Measurements from ENCODE around the gene KDM4C.

KDM4C gene

DNA sequence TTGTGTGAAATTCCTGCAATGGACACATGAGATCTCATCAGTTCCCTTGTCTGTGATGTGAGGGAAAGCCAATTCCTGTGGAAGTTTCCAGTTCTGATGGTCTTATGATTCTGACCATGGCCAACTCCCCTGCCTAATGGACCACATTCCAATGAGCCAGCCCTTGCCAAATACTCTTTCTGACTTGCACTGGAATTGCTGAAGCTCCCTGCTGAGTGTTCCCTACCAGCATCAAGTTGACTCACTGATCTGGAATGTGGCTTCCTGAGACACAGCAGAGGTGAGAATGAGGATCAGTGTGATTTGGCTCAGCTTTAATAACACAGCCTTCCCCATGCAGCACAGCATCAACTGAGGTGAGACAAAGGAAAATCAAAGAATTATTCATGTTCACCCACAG lies 427.8 kb downstream of the KDM4C start:
- in situ Hi-C loops (cut with HindIII; ENCODE audit: low sequenced_read_pairs): no loop called here

GRCh38 chr9:7186175-7186574 lies 428.4 kb downstream of the KDM4C start:
- in situ Hi-C loops (cut with HindIII; ENCODE audit: low sequenced_read_pairs): no loop called here

GRCh38 chr9:7192266-7192665 lies 434.5 kb downstream of the KDM4C start:
- in situ Hi-C loops (cut with HindIII; ENCODE audit: low sequenced_read_pairs): no loop called here

GRCh38 chr9:7195526-7195925 lies 437.8 kb downstream of the KDM4C start:
- in situ Hi-C loops (cut with HindIII; ENCODE audit: low sequenced_read_pairs): no loop called here

DNA sequence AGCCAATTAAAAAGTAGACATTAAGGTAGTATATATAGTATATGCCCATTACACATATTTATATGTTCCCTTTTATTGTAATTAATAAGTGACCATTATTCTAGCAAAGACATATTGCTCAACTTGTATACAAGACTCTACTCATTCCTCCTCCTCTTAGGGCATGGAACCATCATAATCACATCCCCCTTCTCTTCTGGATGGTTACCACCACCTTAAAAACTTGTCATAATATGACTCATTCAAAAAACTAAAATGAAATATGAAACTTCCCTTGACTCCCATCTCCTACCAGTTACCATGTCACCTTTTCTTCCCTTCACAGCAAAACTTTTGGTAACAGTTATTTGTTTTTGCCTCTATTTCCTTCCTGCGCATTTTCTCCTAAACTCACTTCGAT lies 438.7 kb downstream of the KDM4C start:
- in situ Hi-C loops (cut with HindIII; ENCODE audit: low sequenced_read_pairs): no loop called here

- in situ Hi-C loops (cut with HindIII; ENCODE audit: low sequenced_read_pairs): no loop called here
Measured at GRCh38 chr9:7201196-7201595, 443.4 kb downstream of the KDM4C start.

- in situ Hi-C loops (cut with HindIII; ENCODE audit: low sequenced_read_pairs): no loop called here
Measured at GRCh38 chr9:7205806-7206205, 448.0 kb downstream of the KDM4C start.

- in situ Hi-C loops (cut with HindIII; ENCODE audit: low sequenced_read_pairs): no loop called here
Measured at GRCh38 chr9:7206221-7206758, 448.5 kb downstream of the KDM4C start.

GRCh38 chr9:7209016-7209715 lies 451.4 kb downstream of the KDM4C start:
- in situ Hi-C loops (cut with HindIII; ENCODE audit: low sequenced_read_pairs): no loop called here

DNA sequence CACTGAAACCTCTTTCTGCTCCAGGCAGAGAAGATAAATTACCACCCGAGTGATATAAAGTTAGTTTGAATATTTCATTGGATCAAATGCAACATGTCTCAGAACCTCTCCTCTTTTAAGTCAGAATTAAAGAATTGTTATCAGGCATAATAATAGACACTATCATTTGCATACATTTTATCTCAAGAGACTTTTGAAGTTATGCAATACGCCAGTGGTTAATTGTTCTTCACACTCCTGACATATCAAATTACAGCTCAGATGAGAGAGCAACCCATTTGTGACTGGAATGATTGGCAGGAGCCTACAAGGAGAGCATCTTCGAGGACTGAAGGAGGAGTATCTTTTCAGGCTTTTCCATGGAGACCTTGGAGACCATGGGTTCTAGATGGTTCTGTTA lies 452.2 kb downstream of the KDM4C start:
- in situ Hi-C loops (cut with HindIII; ENCODE audit: low sequenced_read_pairs): no loop called here

- in situ Hi-C loops (cut with HindIII; ENCODE audit: low sequenced_read_pairs): no loop called here
Measured at GRCh38 chr9:7210854-7211637, 453.3 kb downstream of the KDM4C start.

GRCh38 chr9:7211657-7212056 lies 453.9 kb downstream of the KDM4C start:
- in situ Hi-C loops (cut with HindIII; ENCODE audit: low sequenced_read_pairs): no loop called here

DNA sequence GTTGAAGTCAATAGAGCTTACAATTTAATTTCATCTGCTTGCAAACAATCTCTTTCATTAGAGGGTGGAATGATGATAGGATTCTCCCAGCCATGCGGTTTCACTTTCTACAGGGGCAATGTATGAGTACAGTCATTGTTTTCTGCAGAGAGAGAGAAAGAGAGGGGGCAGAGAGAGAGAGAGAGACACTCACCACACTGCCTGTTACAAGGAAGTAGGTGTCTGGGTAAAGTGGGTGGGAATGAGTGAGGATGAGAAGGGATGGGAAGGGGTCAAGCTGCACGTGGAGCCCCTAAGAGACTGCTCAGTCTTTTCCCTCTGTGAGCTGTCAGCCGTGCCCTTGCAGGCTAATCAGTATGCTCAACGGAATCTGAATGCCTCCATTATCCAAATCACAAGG lies 454.3 kb downstream of the KDM4C start:
- in situ Hi-C loops (cut with HindIII; ENCODE audit: low sequenced_read_pairs): no loop called here

DNA sequence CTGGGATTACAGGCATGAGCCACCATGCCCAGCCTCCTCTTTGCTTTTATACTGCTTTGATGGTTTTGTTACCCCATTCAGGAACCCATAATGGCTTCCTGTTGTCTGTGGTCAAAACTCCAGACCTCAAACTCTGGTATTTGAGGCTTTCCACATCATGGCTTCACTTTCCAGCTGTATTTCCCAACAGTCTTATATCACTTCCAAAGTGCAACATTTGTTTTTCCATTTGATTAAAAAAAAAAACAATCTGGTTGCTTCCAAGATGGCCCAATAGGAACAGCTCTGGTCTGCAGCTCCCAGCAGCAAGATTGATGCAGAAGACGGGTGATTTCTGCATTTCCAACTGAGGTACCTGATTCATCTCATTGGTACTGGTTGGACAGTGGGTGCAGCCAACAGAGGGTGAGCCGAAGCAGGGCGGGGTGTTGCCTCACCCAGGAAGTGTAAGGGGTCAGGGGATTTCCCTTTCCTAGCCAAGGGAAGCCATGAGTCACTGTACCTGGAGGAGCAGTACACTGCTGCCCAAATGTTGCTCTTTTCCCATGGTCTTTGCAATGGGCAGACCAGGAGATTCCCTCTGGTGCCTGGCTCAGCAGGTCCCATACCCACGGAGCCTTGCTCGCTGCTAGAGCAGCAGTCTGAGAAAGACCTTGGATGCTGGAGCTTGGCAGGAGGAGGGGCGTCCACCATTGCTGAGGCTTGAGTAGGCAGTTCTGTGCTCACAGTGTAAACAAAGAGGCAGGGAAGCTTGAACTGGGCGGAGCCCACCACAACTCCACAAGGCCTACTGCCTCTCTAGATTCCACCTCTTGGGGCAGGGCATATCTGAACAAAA lies 458.4 kb downstream of the KDM4C start:
- in situ Hi-C loops (cut with HindIII; ENCODE audit: low sequenced_read_pairs): no loop called here

DNA sequence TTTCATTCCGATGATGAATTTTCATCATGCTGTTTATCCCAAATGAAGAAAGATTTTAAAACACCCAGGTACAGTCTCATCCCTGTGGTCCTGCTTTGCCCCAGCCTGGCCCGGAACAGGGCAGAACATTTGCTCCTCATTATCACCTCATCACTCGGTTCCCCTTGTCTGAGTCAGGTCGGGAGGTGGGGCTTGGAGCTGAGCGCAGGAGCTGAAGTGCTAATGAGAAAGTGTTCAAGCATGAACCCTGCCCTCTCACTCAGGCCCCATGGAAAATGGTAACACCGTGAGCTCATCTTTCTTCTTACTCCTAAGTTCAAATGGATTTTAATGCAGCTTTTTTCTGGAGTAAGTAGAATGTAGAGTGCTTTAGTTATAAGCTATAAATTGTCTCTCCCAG lies 466.2 kb downstream of the KDM4C start:
- in situ Hi-C loops (cut with HindIII; ENCODE audit: low sequenced_read_pairs): no loop called here

Data from DLD1 (cell line).